Measurements from ENCODE around the gene YDJC.
"Not testable (repeated sequence)": the region's sequence is repeated elsewhere in the genome, so short reads cannot be mapped to it uniquely, and the experiment has no call there.

Gene YDJC

DNA sequence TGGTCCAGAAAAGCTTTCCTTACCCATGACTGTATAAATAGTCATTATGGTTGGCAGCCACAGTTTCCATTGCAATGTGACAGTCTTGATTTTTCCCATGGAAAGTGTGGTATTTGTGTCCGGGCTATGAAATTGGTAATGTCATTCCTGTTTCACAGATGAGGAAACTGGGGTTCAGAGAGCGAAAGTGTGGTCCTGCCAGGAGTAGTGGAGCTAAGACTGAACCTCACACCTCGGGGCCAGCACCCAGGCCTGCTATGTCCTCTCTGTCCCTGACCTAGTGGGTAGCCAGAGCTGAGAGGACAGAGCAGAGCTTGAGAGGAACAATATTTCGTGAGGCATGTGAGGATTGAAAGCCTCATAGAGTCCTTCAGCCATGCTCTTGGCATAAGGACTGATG is 1.2 kb upstream of the YDJC start:
- no peak for DNase-seq (ENCODE audit: low read depth)

DNA sequence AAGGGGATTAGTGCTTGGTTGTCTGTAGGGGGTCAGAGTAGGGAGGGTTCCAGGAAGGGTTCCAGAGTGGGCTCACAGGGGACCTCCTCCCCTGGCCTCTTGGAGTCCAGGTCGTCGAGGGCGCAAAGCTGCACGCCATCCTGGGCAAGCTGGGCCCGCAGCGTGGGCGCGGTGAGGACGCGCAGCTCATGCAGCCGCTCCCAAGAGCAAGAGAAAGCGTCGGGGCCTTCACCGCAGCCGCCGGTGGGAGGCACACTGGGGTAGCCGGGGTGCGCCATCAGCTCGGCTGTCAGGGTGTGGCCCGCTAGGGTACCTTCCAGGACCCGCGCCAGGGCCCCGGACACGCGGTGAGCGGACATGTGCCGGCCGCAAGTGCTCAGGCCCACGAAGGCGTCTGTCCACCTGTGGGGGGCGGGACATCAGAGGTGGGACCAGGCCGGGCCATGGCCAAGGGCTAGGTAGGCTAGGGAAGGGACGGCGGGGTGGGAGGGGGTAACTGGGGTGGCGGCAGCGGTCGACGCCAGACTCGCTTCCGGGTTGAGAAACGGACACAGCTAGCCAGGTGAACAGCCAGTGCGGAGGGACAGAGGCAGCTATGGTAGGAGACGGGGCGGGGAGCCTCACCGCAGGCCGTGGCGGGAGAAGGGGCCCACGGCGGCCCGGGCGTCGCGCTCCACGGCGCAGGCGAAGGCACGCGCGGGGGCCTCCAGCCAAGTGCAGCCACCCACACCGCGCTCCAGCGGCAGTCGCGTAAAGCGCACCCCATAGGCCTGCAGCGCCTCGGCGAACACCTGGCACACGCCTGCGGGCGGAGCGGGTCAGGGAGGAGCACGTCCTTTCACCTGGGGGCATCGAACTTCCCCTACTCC is 1.2 kb downstream of the YDJC start:
- no peak for DNase-seq (ENCODE audit: low read depth)

DNA sequence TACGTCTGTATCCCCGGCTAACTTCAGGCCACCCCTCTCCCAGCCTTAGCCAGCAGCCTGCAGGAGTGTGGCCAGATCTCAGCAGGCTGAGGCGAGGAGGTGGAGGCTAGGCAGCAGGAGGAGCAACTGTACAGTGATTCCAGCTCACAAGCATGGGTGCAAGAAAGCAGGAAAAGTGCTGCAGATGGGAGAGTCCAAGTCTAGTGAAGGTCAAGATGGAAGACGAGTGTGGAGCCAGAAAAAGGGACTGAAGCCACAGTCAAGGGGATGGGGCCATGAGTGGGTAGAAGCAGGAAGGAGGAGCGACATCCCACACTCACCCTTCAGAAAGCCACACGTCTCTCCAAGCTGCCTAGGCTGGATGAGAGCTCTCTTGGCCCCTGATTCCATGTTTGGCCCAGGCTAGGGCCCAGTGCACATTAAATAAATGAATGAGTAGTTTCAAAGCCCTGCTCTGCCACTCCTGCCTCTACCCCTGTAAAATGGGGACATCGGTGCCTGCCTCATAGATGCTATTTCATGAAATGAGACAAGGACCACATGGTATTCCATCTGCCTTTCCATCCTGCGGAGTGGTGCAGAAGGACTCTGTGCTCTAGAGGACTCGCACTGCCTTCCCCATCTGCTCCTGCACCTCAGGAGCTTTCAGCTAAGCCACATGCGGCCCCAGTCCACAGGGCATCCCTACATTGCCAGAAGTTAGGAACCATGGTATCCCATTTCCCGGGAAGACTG is 2.9 kb downstream of the YDJC start:
- DNase-seq (ENCODE audit: low read depth): no peak

- no peak for DNase-seq (ENCODE audit: low read depth)
Measured at GRCh38 chr22:21626073-21626734, 3.6 kb downstream of the YDJC start.

DNA sequence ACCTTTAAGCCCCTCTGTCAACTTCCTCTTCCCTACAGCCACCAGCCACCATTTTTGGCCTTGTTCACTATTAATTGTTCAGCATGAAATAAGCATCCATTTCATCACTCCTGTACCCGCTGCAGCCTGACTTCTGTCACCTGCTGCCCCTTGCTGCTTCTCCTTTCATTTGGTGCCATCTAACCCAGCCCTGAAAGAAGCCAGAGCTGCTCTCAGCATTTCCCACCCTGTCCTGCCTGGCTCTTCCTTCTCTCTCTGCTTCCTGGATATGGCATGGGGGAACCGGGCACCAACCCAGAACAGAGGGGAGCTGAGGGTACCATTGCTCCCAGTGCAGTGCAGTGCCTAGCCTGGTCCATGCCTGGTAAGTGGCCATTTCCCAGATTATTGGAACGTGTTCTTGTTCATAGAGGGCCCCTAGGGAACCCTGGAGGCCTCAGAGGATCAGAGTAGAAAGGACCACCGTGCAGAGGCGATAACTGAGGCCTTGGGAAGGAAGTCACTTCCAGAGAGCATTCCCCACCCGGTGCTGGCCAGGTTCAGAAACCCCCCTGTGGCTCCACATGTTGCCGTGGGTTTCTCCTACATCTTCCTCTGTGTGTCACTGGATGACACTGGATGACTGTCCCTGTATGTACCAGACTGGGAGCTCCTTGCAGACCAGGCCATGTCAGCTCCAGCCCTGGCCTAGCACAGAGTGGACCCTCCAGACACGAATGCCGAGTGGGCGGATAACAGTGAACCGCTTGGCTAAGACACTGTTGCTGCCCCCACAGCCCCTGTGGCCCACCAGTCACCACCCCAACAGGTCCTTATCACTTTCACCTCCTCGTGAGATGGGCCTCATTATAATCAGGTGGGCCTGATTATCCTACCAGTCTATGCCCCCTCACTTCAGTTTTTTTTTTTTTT is 4.7 kb downstream of the YDJC start:
- DNase-seq (ENCODE audit: low read depth): no peak

- peak; percentile 45 for DNase-seq (ENCODE audit: low read depth)
Measured at GRCh38 chr22:21624120-21624879, 5.5 kb downstream of the YDJC start.

DNA sequence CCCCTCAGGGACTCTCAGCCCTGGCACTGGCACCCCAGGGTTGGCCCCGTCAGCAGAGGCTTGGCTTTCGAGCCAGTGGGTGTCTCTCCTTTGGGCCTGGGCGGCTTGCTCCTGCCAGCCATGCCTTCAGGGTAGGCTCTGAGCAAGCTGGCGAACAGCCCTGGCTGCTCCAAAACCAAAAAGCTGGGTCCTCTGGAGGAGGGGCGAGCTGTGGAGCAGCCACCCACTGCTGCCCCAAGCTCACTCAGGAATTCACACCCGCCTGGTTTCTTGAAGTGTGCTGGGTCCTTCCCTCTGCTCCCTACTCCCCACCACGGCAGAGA is 6.2 kb downstream of the YDJC start:
- no peak for DNase-seq (ENCODE audit: low read depth)

GRCh38 chr22:21622919-21623647 is 6.7 kb downstream of the YDJC start:
- no peak for DNase-seq (ENCODE audit: low read depth)

DNA sequence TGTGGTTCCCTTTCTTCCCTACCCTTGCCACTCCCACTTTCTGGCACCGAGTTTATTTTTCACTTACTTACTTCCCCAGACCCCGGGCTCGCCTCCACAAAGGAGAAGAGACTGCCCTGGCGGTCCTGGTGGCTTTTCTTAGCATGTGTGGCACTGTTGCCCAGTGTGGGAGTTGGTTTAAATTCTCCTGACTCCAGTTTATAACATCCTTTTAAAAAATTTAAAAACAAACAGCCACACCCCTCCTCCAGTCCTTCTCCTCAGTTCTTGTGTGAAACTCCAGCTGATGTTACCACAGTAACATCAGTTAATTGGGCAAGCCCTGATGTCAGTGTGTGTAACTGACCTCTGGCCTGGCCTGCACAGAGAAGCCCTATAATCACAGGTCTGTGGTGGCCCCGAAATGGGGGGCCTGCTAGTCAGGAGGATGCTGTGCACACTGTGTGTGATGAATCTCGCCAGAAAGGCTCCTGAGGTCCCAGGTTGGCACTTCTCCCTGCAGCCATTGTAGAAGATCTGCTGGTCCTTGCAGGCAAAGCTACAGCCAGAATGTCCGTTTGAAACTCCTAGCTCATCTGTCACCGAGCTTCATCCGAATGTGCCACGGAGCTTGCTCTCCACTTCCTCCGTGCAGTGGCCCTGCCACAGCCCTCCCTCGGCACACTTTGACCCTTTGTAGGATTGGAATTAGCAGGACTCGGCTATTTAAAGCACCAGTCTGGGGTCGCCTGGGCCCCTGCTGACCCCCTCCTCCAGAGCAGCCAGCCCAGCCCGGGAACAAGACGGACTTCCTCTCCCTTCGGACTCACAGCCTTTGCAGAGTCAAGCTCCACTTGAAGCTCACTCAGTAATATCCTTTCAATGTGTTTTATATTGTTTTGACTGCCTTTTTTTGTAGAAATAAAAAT is 7.6 kb downstream of the YDJC start:
- DNase-seq (ENCODE audit: low read depth): no peak

DNA sequence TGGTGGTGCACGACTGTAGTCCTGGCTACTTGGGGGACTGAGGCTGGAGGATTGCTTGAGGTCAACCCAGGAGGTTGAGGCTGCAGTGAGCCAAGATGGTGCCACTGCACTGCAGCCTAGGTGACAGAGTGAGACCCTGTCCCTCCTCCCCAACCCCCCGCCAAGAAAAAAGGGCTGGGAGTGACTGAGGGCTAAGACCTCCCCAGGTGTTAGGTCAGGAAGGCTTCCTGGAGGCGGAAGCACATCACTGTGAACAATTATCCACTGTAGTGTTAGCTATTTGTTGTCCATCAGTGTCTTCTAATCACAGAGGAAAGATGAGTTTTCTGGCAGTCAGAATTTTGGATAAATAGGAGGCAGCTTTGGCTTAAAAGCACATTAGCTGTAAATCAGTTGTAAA is 8.8 kb downstream of the YDJC start:
- no peak for DNase-seq (ENCODE audit: low read depth)

- not testable (repeated sequence) for DNase-seq (ENCODE audit: low read depth)
Measured at GRCh38 chr22:21617337-21617736, 12.5 kb downstream of the YDJC start.

- no peak for DNase-seq (ENCODE audit: low read depth)
Measured at GRCh38 chr22:21615731-21616130, 14.1 kb downstream of the YDJC start.

DNA sequence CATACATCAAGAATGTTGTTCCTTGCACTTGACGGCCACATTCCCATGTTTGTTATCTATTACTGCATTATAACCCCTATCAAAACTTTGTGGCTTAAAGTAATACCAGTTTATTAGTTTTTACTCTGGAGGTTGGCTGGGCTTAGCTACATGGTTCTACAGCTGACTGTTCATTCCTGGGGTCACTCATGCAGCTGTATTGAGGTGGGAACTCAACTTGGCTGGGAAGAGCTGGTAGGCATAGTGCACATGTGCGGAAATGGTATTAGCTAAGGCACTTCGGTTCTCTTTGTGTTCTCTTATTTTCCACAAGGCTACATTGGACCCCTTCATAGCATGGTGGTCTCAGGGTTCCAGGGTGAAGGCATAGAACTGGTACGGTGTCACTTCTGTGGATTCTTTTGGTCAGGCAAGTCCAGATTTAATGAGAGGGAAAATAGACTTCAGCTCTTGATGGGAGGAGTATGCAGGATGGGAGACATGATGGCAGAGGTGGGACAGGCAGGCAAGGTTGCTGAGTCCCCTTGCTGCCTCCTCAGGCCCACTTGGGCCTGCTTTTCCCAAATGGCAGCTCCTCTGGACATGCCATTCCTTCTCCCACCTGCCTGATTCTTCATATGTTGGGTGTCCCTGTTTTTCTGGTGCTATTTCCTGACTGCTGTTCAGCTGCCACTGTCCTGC is 16.1 kb downstream of the YDJC start:
- no peak for DNase-seq (ENCODE audit: low read depth)

GRCh38 chr22:21612858-21613257 is 17.0 kb downstream of the YDJC start:
- DNase-seq (ENCODE audit: low read depth): no peak

- DNase-seq (ENCODE audit: low read depth): no peak
Measured at GRCh38 chr22:21611210-21611977, 18.4 kb downstream of the YDJC start.

- DNase-seq (ENCODE audit: low read depth): not testable (repeated sequence)
Measured at GRCh38 chr22:21609556-21610157, 20.2 kb downstream of the YDJC start.

- no peak for DNase-seq (ENCODE audit: low read depth)
Measured at GRCh38 chr22:21606775-21607174, 23.0 kb downstream of the YDJC start.

All from activated T-cell treated with anti-CD3 and anti-CD28 coated beads for 1 hour (primary cell).